HEK293T (cell line): Measurements from ENCODE around the gene KLHL6.

ENCODE experiments used
- ARNT ChIP-seq: fragments of 450-650 bp; IDR thresholded peaks from 2 replicates; pipeline ENCODE4 v1.6.1; 2017; ENCODE audit warnings: mild to moderate bottlenecking
- BHLHE40 ChIP-seq: fragments of 450-650 bp; IDR thresholded peaks from 2 replicates; pipeline ENCODE4 v1.6.1; 2016; ENCODE audit warnings: mild to moderate bottlenecking, moderate library complexity, borderline replicate concordance
- CTBP1 ChIP-seq: fragments of 450-650 bp; IDR thresholded peaks from 2 replicates; pipeline ENCODE4 v1.6.1; 2016; ENCODE audit warnings: borderline replicate concordance
- FOXA1 ChIP-seq: fragments of 450-650 bp; IDR thresholded peaks from 2 replicates; pipeline ENCODE4 v1.6.1; 2016; ENCODE audit warnings: mild to moderate bottlenecking
- FOXK2 ChIP-seq: fragments of 450-650 bp; IDR thresholded peaks from 2 replicates; pipeline ENCODE4 v1.6.1; 2016; ENCODE audit warnings: mild to moderate bottlenecking
- FOXM1 ChIP-seq: fragments of 450-650 bp; IDR thresholded peaks from 2 replicates; pipeline ENCODE4 v1.6.1; 2017; ENCODE audit warnings: mild to moderate bottlenecking, borderline replicate concordance
- L3MBTL2 ChIP-seq: fragments of 450-650 bp; conservative IDR thresholded peaks from 2 replicates; pipeline ENCODE4 v1.6.1; 2016; ENCODE audit warnings: mild to moderate bottlenecking
- LEF1 ChIP-seq: fragments of 450-650 bp; IDR thresholded peaks from 2 replicates; pipeline ENCODE4 v1.6.1; 2017; ENCODE audit warnings: mild to moderate bottlenecking, borderline replicate concordance
- SP1 ChIP-seq: fragments of 450-650 bp; IDR thresholded peaks from 2 replicates; pipeline ENCODE4 v1.6.1; 2017
- TARDBP ChIP-seq: fragments of 450-650 bp; IDR thresholded peaks from 2 replicates; pipeline ENCODE4 v1.6.1; 2016
- ZNF384 ChIP-seq: fragments of 450-650 bp; IDR thresholded peaks from 2 replicates; pipeline ENCODE4 v1.6.1; 2016

- no peak for TF ChIP-seq FOXA1
- TF ChIP-seq FOXK2, result no peak
- TF ChIP-seq L3MBTL2, result no peak
- no peak for TF ChIP-seq TARDBP
- no peak for TF ChIP-seq ARNT
- TF ChIP-seq BHLHE40, result no peak
- no peak for TF ChIP-seq CTBP1
- no peak for TF ChIP-seq FOXM1
- TF ChIP-seq SP1, result no peak
- no peak for TF ChIP-seq LEF1
- no peak for TF ChIP-seq ZNF384
Observed at GRCh38 chr3:183563536-183563874, 8.0 kb upstream of the KLHL6 start.
